GM04503 (cell line): Measurements from ENCODE around the gene EP400.
"Not testable (repeated sequence)": the region's sequence is repeated elsewhere in the genome, so short reads cannot be mapped to it uniquely, and the experiment has no call there.

ENCODE experiments used
- DNase-seq: peaks from one replicate; pipeline ENCODE4 v3.0.0-alpha.2; 2012; ENCODE audit warnings: low read depth

The EP400 gene

GRCh38 chr12:132095520-132096409 lies 146.0 kb downstream of the EP400 start:
- no peak for DNase-seq

GRCh38 chr12:132099739-132100138 lies 150.0 kb downstream of the EP400 start:
- DNase-seq, result no peak

- no peak for DNase-seq
Measured at GRCh38 chr12:132100306-132101065, 150.7 kb downstream of the EP400 start.

- no peak for DNase-seq
Measured at GRCh38 chr12:132102297-132102696, 152.6 kb downstream of the EP400 start.

GRCh38 chr12:132103072-132103471 lies 153.3 kb downstream of the EP400 start:
- DNase-seq, result not testable (repeated sequence)

- DNase-seq, result no peak
Measured at GRCh38 chr12:132103542-132104308, 154.0 kb downstream of the EP400 start.

- DNase-seq, result no peak
Measured at GRCh38 chr12:132105467-132105866, 155.7 kb downstream of the EP400 start.

GRCh38 chr12:132106921-132107320 lies 157.2 kb downstream of the EP400 start:
- no peak for DNase-seq

GRCh38 chr12:132108211-132108832 lies 158.6 kb downstream of the EP400 start:
- no peak for DNase-seq

- DNase-seq, result no peak
Measured at GRCh38 chr12:132109741-132110140, 160.0 kb downstream of the EP400 start.

- no peak for DNase-seq
Measured at GRCh38 chr12:132110677-132111076, 160.9 kb downstream of the EP400 start.

- no peak for DNase-seq
Measured at GRCh38 chr12:132111654-132112304, 162.0 kb downstream of the EP400 start.

GRCh38 chr12:132114667-132115066 lies 164.9 kb downstream of the EP400 start:
- no peak for DNase-seq

GRCh38 chr12:132115500-132115899 lies 165.8 kb downstream of the EP400 start:
- DNase-seq, result no peak

GRCh38 chr12:132116709-132117557 lies 167.2 kb downstream of the EP400 start:
- DNase-seq, result no peak

GRCh38 chr12:132117558-132117875 lies 167.8 kb downstream of the EP400 start:
- no peak for DNase-seq

GRCh38 chr12:132118876-132119275 lies 169.1 kb downstream of the EP400 start:
- DNase-seq, result no peak

- DNase-seq, result no peak
Measured at GRCh38 chr12:132121283-132121682, 171.5 kb downstream of the EP400 start.

- no peak for DNase-seq
Measured at GRCh38 chr12:132123970-132124765, 174.4 kb downstream of the EP400 start.
